MG63 (cell line): Measurements from ENCODE around the gene LILRA2. TPM values are rescaled to one million over a fixed set of nuclear protein-coding genes. Genes with fewer than 3 reads are reported as not detected.
"Not testable (repeated sequence)": the region's sequence is repeated elsewhere in the genome, so short reads cannot be mapped to it uniquely, and the experiment has no call there.

ENCODE experiments used
- DNase-seq: peaks from one replicate; pipeline ENCODE4 v3.0.0-alpha.2; 2020
- H3K27me3 ChIP-seq: fragments of 250-450 bp; sonication (Bioruptor Pico); 2 replicates; pipeline ENCODE4 v1.5.1; 2020; ENCODE audit warnings: mild to moderate bottlenecking, moderate library complexity
- H3K36me3 ChIP-seq: fragments of 250-450 bp; sonication (Bioruptor Pico); 2 replicates; pipeline ENCODE4 v1.5.1; 2020; ENCODE audit warnings: mild to moderate bottlenecking, moderate library complexity
- H3K4me3 ChIP-seq: fragments of 250-450 bp; sonication (Bioruptor Pico); 2 replicates; pipeline ENCODE4 v1.5.1; 2020; ENCODE audit warnings: mild to moderate bottlenecking, moderate library complexity
- H3K9me3 ChIP-seq: fragments of 250-450 bp; sonication (Bioruptor Pico); 2 replicates; pipeline ENCODE4 v1.5.1; 2020; ENCODE audit warnings: mild to moderate bottlenecking, moderate library complexity
- total RNA-seq: library from RNA; depleted of rRNA; stranded (reverse); fragments of >200 nt; shearing (Covaris generic); gene quantifications from 2 replicates; pipeline ENCODE4 v1.2.3, GENCODE V29; 2014; ENCODE audit warnings: low replicate concordance

The LILRA2 gene
- total RNA-seq, 1 experiment from 2014 or later: not detected

DNA sequence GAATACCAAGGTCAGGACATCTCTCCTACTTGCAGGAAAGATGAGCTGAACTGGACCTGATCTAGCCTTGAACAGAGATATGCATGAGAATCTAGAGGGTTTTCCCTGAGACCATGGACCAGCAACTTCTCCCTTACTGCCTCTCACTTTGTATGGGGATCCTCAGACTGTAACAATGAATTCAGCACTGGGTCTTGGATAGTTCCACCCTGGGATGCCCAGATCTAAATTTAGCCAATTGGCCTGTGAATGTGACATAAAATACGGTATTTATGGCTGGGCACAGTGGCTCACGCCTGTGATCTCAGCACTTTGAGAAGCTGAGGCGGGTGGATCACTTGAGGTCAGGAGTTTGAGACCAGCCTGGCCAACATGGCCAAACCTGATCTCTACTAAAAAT lies 15.3 kb upstream of the LILRA2 start:
- no peaks in the 10 kb centered on the region for H3K36me3 ChIP-seq
- no peak for DNase-seq
- peaks cover 49% of the 10 kb centered on the region for H3K27me3 ChIP-seq
- no peaks in the 10 kb centered on the region for H3K9me3 ChIP-seq
- H3K4me3 ChIP-seq: no peak overlapping the region

GRCh38 chr19:54560881-54561385 lies 12.7 kb upstream of the LILRA2 start:
- no peaks in the 10 kb centered on the region for H3K36me3 ChIP-seq
- no peak overlapping the region for H3K4me3 ChIP-seq
- no peaks in the 10 kb centered on the region for H3K9me3 ChIP-seq
- H3K27me3 ChIP-seq: peaks cover 45% of the 10 kb centered on the region
- no peak for DNase-seq

DNA sequence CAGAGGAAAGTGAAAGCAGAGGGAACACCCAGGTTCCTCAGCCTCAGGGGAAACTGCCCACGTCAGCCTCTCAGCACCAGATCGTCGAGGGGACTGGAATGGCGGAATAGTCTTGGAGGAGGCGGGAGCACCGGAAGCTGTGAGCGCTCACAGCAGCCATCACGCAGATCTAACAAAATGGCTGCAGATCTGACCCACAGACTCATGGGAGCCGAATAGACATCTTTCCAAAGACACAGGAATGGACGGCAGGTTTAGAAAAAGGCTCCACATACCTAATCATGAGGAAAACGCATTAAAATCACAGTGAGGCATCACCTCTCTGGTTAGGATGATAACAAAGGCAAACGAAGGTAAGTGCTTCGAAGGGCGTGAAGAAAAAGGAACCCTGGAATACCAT lies 11.8 kb upstream of the LILRA2 start:
- no peaks in the 10 kb centered on the region for H3K36me3 ChIP-seq
- peaks cover 48% of the 10 kb centered on the region for H3K27me3 ChIP-seq
- no peak for DNase-seq
- H3K4me3 ChIP-seq: no peak overlapping the region
- no peaks in the 10 kb centered on the region for H3K9me3 ChIP-seq

DNA sequence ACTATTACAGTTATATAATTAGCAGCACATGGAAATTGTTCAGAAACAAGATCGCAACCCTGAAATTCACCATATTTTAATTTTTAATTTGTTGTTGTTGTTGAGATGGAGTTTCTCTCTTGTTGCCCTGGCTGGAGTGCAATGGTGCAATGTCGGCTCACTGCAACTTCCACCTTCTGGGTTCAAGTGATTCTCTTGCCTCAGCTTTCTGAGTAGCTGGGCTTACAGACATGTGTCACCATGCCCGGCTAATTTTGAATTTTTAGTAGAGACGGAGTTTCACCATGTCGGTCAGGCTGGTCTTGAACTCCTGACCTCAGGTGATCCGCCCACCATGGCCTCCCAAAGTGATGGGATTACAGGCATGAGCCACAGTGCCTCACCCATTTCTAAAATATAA lies 10.4 kb upstream of the LILRA2 start:
- H3K36me3 ChIP-seq, H3K9me3 ChIP-seq, H3K4me3 ChIP-seq, DNase-seq: not testable (repeated sequence)
- peaks cover 44% of the 10 kb centered on the region for H3K27me3 ChIP-seq

DNA sequence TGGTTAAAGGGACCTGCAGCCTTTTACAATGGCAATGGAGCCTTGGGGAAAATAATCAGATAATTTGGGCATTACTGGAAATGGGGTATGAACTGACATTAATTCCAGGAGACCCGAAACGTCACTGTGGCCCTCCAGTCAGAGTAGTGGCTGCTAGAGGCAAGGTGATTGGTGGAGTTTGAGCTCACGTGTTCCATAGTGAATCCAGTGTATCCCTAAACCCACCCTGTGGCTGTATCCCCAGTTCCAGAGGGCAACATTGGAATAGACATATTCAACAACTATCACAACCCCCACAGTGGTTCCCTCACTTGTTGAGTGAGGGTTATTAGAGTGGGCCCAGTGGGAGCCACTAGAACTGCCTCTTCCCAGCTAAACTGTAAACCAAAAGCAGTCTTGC lies 3.3 kb upstream of the LILRA2 start:
- DNase-seq: no peak
- H3K4me3 ChIP-seq: no peak overlapping the region
- no peaks in the 10 kb centered on the region for H3K36me3 ChIP-seq
- peaks cover 46% of the 10 kb centered on the region for H3K27me3 ChIP-seq
- H3K9me3 ChIP-seq: no peaks in the 10 kb centered on the region

- H3K27me3 ChIP-seq: peaks cover 30% of the 10 kb centered on the region
- not testable (repeated sequence) for DNase-seq, H3K4me3 ChIP-seq, H3K9me3 ChIP-seq, H3K36me3 ChIP-seq
Measured at GRCh38 chr19:54571715-54572615, 1.6 kb upstream of the LILRA2 start.

DNA sequence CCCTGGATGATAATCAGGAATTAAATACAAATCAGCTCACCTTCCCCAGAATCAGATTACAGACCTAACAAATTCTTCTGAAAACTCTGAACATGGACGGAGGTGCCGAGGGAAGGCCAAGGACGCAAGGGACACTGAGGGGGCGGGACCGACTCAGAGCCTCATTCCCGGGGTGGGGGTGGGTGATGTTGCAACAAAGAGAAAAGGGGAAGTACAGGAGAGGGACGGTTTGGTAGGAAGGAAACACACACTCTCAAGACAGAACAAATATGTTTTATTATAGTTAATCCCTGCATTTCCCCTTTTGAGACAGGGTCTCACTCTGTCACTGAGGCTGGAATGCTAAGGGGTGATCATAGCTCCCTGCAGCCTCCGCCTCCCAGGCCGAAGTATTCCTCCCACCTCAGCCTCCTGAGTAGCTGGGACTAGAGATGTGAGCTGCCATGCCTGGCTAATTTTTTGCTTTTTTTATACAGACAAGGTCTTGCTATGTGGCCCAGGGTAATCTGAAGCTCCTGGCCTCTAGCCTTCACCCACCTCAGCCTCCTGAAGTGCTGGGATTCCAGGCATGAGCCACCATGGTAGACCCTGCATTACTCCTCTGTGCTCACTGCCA lies 786 bp upstream of the LILRA2 start:
- no peaks in the 10 kb centered on the region for H3K9me3 ChIP-seq
- DNase-seq: no peak

DNA sequence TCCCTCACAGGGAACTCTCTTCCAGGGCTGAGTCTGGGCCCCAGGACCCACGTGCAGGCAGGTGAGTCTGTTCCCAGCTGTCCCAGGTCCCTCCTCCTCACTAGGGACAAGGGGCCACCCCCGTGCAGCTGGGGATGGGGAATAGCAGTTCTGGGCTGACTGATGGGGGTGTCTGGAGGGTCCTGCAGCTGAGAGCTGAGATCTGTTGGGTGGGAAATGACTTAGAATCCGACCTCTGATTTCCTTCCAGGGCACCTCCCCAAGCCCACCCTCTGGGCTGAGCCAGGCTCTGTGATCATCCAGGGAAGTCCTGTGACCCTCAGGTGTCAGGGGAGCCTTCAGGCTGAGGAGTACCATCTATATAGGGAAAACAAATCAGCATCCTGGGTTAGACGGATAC lies 461 bp downstream of the LILRA2 start:
- H3K9me3 ChIP-seq: no peaks in the 10 kb centered on the region
- no peak for DNase-seq
- no peak overlapping the region for H3K4me3 ChIP-seq
- no peaks in the 10 kb centered on the region for H3K36me3 ChIP-seq
- peaks cover 23% of the 10 kb centered on the region for H3K27me3 ChIP-seq

More for the DNA sequence above, 786 bp upstream of the LILRA2 start:
- no peak overlapping the region for H3K4me3 ChIP-seq
- H3K36me3 ChIP-seq: no peaks in the 10 kb centered on the region
- peaks cover 25% of the 10 kb centered on the region for H3K27me3 ChIP-seq

DNA sequence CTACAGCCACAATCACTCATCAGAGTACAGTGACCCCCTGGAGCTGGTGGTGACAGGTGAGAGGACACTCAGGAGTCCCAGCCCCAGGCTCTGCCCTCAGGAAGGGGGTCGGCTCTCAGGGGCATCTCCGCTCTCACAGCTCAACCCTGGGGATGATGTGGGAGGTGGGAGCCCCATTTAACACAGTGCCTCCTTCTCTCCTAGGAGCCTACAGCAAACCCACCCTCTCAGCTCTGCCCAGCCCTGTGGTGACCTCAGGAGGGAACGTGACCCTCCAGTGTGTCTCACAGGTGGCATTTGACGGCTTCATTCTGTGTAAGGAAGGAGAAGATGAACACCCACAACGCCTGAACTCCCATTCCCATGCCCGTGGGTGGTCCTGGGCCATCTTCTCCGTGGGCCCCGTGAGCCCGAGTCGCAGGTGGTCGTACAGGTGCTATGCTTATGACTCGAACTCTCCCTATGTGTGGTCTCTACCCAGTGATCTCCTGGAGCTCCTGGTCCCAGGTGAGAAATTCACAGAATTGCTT lies 1.0 kb downstream of the LILRA2 start:
- DNase-seq: no peak
- no peak overlapping the region for H3K4me3 ChIP-seq
- no peaks in the 10 kb centered on the region for H3K9me3 ChIP-seq
- H3K27me3 ChIP-seq: peaks cover 23% of the 10 kb centered on the region
- H3K36me3 ChIP-seq: no peaks in the 10 kb centered on the region

DNA sequence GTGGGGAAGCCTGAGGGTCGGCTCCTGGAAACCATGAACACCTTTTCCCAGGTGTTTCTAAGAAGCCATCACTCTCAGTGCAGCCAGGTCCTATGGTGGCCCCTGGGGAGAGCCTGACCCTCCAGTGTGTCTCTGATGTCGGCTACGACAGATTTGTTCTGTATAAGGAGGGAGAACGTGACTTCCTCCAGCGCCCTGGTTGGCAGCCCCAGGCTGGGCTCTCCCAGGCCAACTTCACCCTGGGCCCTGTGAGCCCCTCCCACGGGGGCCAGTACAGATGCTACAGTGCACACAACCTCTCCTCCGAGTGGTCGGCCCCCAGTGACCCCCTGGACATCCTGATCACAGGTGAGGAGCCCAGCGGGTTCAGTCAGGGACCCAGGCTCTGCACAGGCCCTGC lies 1.6 kb downstream of the LILRA2 start:
- H3K4me3 ChIP-seq, H3K36me3 ChIP-seq, DNase-seq, H3K9me3 ChIP-seq: not testable (repeated sequence)
- peaks cover 17% of the 10 kb centered on the region for H3K27me3 ChIP-seq

DNA sequence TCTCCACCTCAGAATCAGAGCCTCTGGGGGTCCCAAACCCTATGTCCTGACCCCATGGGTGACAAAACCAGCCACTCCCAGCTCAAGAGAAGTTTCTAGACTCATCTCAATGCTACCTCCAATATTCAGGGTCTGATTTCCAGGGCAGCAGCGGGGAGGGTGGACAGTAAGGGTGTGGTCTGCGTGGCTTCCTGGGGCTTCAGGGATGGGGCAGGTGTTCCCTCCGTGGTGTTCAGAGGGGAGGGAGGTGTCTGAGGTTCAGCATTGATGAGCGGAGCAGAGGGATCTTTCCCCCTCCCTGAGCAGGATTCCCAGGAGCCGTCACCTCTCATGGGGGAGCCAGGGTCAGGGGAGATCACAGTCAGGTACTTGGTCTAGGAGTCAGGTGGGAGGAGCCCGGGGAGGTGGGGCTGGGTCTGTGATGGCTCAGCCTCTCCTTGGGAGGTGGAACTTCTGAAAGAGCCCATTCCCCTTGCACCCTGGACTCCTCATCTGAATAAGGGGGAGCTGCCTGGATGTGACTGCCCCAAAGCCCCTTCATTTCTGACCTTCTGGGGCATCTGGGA lies 2.9 kb downstream of the LILRA2 start:
- no peak overlapping the region for H3K4me3 ChIP-seq
- H3K9me3 ChIP-seq: no peaks in the 10 kb centered on the region
- H3K27me3 ChIP-seq: peaks cover 11% of the 10 kb centered on the region; the same call in 1 of the 2 replicates
- H3K36me3 ChIP-seq: no peaks in the 10 kb centered on the region
- no peak for DNase-seq

GRCh38 chr19:54577334-54577733 lies 3.7 kb downstream of the LILRA2 start:
- DNase-seq: no peak
- Histone ChIP-seq H3K36me3 (no peaks in the 10 kb centered on the region), H3K9me3 (no peaks in the 10 kb centered on the region), H3K27me3 (0 out of 2 replicates have a peak, but pooled peaks cover 9% of the 10 kb centered on the region), H3K4me3 (no peak overlapping the region)

DNA sequence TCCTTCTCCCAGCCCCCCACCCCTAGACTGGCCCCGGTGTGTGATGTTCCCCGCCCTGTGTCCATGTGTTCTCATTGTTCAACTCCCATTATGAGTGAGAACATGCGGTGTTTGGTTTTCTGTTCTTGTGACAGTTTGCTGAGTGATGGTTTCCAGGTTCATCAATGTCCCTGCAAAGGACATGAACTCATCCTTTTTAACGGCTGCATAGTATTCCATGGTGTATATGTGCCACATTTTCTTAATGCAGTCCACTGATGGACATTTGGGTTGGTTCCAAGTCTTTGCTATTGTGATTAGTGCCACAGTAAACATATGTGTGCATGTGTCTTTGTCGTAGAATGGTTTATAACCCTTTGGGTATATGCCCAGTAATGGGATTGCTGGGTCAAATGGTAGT lies 4.7 kb downstream of the LILRA2 start:
- DNase-seq, H3K27me3 ChIP-seq, H3K9me3 ChIP-seq, H3K36me3 ChIP-seq, H3K4me3 ChIP-seq: not testable (repeated sequence)

DNA sequence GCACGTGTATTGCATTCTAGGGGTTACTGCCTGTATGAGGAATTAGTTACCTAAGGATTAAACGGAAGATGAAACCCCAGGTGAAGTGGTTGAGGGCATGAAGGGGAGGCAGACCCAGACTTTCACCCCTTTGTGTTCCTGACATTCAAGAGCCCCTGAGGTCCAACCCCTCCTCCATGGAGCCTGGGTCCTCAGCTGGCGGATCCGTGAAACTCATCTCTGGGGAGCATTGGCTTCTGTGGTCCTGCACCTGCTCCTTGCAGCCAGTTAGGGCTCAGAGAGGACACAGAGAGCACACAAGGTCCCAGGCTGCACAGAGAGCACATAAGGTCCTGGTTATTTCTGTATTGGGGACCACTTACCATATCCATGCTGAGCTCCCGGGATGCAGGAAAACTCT lies 12.8 kb downstream of the LILRA2 start:
- Histone ChIP-seq H3K4me3 (no peak overlapping the region), H3K9me3 (0 out of 2 replicates have a peak, but pooled peaks cover 2% of the 10 kb centered on the region), H3K27me3 (peaks cover 29% of the 10 kb centered on the region), H3K36me3 (no peaks in the 10 kb centered on the region)
- DNase-seq: no peak

DNA sequence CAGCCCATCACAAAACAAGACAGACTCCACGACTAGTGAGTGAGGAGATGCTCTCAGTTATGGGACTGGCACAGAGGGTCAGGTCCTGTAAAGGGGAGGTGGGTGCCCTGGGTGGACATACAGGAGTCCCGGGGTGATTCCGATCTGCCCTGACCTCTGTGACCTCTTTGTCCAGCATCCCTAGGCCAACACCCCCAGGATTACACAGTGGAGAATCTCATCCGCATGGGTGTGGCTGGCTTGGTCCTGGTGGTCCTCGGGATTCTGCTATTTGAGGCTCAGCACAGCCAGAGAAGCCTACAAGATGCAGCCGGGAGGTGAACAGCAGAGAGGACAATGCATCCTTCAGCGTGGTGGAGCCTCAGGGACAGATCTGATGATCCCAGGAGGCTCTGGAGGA lies 13.4 kb downstream of the LILRA2 start:
- H3K4me3 ChIP-seq: no peak overlapping the region
- H3K9me3 ChIP-seq: 0 out of 2 replicates have a peak, but pooled peaks cover 2% of the 10 kb centered on the region
- no peaks in the 10 kb centered on the region for H3K36me3 ChIP-seq
- peaks cover 29% of the 10 kb centered on the region for H3K27me3 ChIP-seq
- DNase-seq: no peak

- not testable (repeated sequence) for H3K36me3 ChIP-seq, DNase-seq, H3K9me3 ChIP-seq, H3K4me3 ChIP-seq
- peaks cover 50% of the 10 kb centered on the region for H3K27me3 ChIP-seq
Measured at GRCh38 chr19:54593445-54593844, 19.9 kb downstream of the LILRA2 start, which contains the start of gene LILRA1. TSS of gene LILRA1 (plus strand) at chr19:54593632. CDS start at chr19:54594245, 613 bp downstream.
